GM13976 (cell line): ENCODE measurements around the gene BIRC3.

Experiments used
- DNase-seq: peaks from one replicate; pipeline ENCODE4 v3.0.0; 2012; ENCODE audit warnings: low spot score
- in situ Hi-C: fragments of 300-500 bp; cut with MboI; formaldehyde crosslinking; loops from one replicate; pipeline ENCODE4 v1.12.0; 2022; ENCODE audit warnings: low sequenced_read_pairs, mixed read lengths, inconsistent platforms; ENCODE audit not compliant: unreplicated experiment
- TF ChIP-seq, protein P1 (sequence below): IDR thresholded peaks from 2 replicates; pipeline ENCODE4 v1.5.1; 2012; ENCODE audit warnings: borderline replicate concordance, mild to moderate bottlenecking; ENCODE audit not compliant: insufficient read depth; ENCODE audit errors: extremely low read depth, missing control alignments, control extremely low read depth

Gene BIRC3

DNA sequence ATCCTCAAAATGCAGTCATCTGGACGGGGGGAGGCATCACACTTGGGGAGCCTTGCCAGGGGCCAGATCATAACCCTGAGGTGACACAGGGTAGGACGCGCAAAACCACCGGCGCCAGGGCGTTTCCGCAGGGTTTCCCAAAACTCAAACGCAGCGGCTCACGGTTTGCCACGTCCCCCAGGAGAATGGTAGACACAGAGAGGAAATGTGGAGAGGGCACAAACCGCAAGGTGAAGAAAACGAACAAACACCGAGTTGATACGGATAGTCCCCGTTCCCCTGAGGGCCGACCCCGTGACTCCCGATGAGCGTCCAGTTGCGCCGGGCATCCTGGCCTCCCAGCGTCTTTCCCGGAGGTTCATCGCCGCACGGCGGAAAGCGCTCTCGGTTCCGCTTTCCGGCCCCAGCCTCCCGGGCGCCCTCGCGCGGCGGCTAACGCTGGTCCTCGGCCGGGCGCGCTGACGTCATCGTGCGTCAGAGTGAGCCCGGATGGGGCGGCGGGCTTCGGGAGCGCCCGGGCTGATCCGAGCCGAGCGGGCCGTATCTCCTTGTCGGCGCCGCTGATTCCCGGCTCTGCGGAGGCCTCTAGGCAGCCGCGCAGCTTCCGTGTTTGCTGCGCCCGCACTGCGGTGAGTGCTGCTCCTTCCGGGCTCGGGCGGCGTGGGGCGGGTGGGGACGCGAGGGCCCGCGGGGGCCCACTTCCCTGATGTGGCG is 29.6 kb downstream of the BIRC3 start, which contains the start of gene BIRC2:
TSS of gene BIRC2 (plus strand) at position 467 of the 714 bp plus-strand sequence. CDS start 2,641 bp downstream, outside the sequence.
- peak; percentile 90 for DNase-seq
- in situ Hi-C loops = no loop called here
- TF ChIP-seq, protein P1, sequence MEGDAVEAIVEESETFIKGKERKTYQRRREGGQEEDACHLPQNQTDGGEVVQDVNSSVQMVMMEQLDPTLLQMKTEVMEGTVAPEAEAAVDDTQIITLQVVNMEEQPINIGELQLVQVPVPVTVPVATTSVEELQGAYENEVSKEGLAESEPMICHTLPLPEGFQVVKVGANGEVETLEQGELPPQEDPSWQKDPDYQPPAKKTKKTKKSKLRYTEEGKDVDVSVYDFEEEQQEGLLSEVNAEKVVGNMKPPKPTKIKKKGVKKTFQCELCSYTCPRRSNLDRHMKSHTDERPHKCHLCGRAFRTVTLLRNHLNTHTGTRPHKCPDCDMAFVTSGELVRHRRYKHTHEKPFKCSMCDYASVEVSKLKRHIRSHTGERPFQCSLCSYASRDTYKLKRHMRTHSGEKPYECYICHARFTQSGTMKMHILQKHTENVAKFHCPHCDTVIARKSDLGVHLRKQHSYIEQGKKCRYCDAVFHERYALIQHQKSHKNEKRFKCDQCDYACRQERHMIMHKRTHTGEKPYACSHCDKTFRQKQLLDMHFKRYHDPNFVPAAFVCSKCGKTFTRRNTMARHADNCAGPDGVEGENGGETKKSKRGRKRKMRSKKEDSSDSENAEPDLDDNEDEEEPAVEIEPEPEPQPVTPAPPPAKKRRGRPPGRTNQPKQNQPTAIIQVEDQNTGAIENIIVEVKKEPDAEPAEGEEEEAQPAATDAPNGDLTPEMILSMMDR = peak; percentile 98

GRCh38 chr11:102347462-102348370 is 30.4 kb downstream of the BIRC3 start:
- DNase-seq = peak; percentile 32
- in situ Hi-C loops = no loop called here
- TF ChIP-seq, protein P1 = no peak

- in situ Hi-C loops = no loop called here
- DNase-seq = no peak
- TF ChIP-seq, protein P1 = no peak
Observed at GRCh38 chr11:102357116-102357515, 39.8 kb downstream of the BIRC3 start.

- DNase-seq = no peak
- in situ Hi-C loops = no loop called here
- TF ChIP-seq, protein P1 = no peak
Observed at GRCh38 chr11:102359372-102359771, 42.1 kb downstream of the BIRC3 start.

- no peak for DNase-seq
- TF ChIP-seq, protein P1 = no peak
- in situ Hi-C loops = no loop called here
Observed at GRCh38 chr11:102360681-102361080, 43.4 kb downstream of the BIRC3 start.
